HEK293 (cell line): ENCODE results near the gene LRRN4.

ENCODE experiments used
- CTCF ChIA-PET: fragments of 350-600 bp; formaldehyde crosslinking; extraction: SDS; loops from one replicate; lab custom pipeline; 2021; ENCODE audit warnings: antibody characterized with exemption; lab: Yijun Ruan, JAX
- POLR2A ChIA-PET: fragments of 300-600 bp; formaldehyde crosslinking; extraction: SDS; loops from one replicate; lab custom pipeline; 2020; ENCODE audit warnings: antibody characterized with exemption, inconsistent platforms; lab: Yijun Ruan, JAX
- H3K27ac ChIP-seq: fragments of 200-500 bp; sonication (Bioruptor generic); 2 replicates; pipeline ENCODE4 v1.5.1; 2014; ENCODE audit warnings: low read depth, low read length, control low read depth, inconsistent platforms; ENCODE audit errors: extremely low read depth
- H3K36me3 ChIP-seq, 2 experiments: fragments of 200-500 bp in 1 of 2; sonication (Bioruptor generic) in 1 of 2; 1 replicate in 1 of 2; 2 replicates in 1 of 2; pipeline ENCODE4 v1.5.1; 2014 to 2017; ENCODE audit warnings: inconsistent platforms in 2 of 2, low read length in 2 of 2; ENCODE audit not compliant: control insufficient read depth in 2 of 2, insufficient read depth in 1 of 2
- H3K4me1 ChIP-seq: fragments of 200-500 bp; sonication (Bioruptor generic); 2 replicates; pipeline ENCODE4 v1.5.1; 2014; ENCODE audit warnings: mild to moderate bottlenecking, low read length, inconsistent platforms; ENCODE audit not compliant: control insufficient read depth, insufficient read depth
- H3K4me3 ChIP-seq: 2 replicates; pipeline ENCODE4 v1.5.1; 2011; ENCODE audit warnings: low read depth, mild to moderate bottlenecking, control low read depth, low read length, moderate library complexity
- H3K9me3 ChIP-seq: fragments of 200-500 bp; sonication (Bioruptor generic); 2 replicates; pipeline ENCODE4 v1.5.1; 2014; ENCODE audit warnings: low read depth, low read length, inconsistent platforms; ENCODE audit not compliant: control insufficient read depth, insufficient read depth
- GLI4 ChIP-seq: fragments of 450-650 bp; formaldehyde crosslinking; IDR thresholded peaks from 2 replicates; pipeline ENCODE4 v1.5.1; 2016; ENCODE audit warnings: missing biosample characterization, missing genetic modification characterization
- GLIS2 ChIP-seq: fragments of 450-650 bp; formaldehyde crosslinking; IDR thresholded peaks from 2 replicates; pipeline ENCODE4 v1.5.1; 2016; ENCODE audit warnings: missing biosample characterization, missing genetic modification characterization
- HOXD13 ChIP-seq: sonication (generic); formaldehyde crosslinking; IDR thresholded peaks from 2 replicates; pipeline ENCODE4 v1.8.0; 2022; ENCODE audit warnings: missing genetic modification reagents, borderline replicate concordance
- KLF8 ChIP-seq: fragments of 450-650 bp; formaldehyde crosslinking; IDR thresholded peaks from 2 replicates; pipeline ENCODE4 v1.5.1; 2016; ENCODE audit warnings: missing biosample characterization, missing genetic modification characterization
- REPIN1 ChIP-seq: fragments of 450-650 bp; formaldehyde crosslinking; IDR thresholded peaks from 2 replicates; pipeline ENCODE4 v1.5.1; 2017; ENCODE audit warnings: missing biosample characterization, missing genetic modification characterization, low read depth
- SALL2 ChIP-seq: fragments of 450-650 bp; formaldehyde crosslinking; IDR thresholded peaks from 2 replicates; pipeline ENCODE4 v1.5.0; 2017; ENCODE audit warnings: missing biosample characterization, mild to moderate bottlenecking, missing genetic modification characterization, borderline replicate concordance
- SCRT1 ChIP-seq: fragments of 450-650 bp; formaldehyde crosslinking; IDR thresholded peaks from 2 replicates; pipeline ENCODE4 v1.5.1; 2016; ENCODE audit warnings: missing biosample characterization, missing genetic modification characterization, borderline replicate concordance
- SP3 ChIP-seq: fragments of 450-650 bp; formaldehyde crosslinking; IDR thresholded peaks from 2 replicates; pipeline ENCODE4 v1.5.1; 2016; ENCODE audit warnings: missing biosample characterization, missing genetic modification characterization
- SP7 ChIP-seq: fragments of 450-650 bp; formaldehyde crosslinking; IDR thresholded peaks from 2 replicates; pipeline ENCODE4 v1.5.1; 2016; ENCODE audit warnings: missing biosample characterization, missing genetic modification characterization
- YY2 ChIP-seq: fragments of 450-650 bp; formaldehyde crosslinking; IDR thresholded peaks from 2 replicates; pipeline ENCODE4 v1.5.1; 2016; ENCODE audit warnings: missing biosample characterization, missing genetic modification characterization
- ZBTB21 ChIP-seq: fragments of 450-650 bp; formaldehyde crosslinking; IDR thresholded peaks from 2 replicates; pipeline ENCODE4 v1.5.1; 2017; ENCODE audit warnings: missing biosample characterization, missing genetic modification characterization
- ZBTB48 ChIP-seq: fragments of 450-650 bp; formaldehyde crosslinking; IDR thresholded peaks from 2 replicates; pipeline ENCODE4 v1.5.1; 2016; ENCODE audit warnings: missing biosample characterization, missing genetic modification characterization
- ZFP3 ChIP-seq: fragments of 450-650 bp; formaldehyde crosslinking; IDR thresholded peaks from 2 replicates; pipeline ENCODE4 v1.5.1; 2016; ENCODE audit warnings: low read depth, missing biosample characterization, missing genetic modification characterization
- ZFP37 ChIP-seq: fragments of 450-650 bp; formaldehyde crosslinking; IDR thresholded peaks from 2 replicates; pipeline ENCODE4 v1.5.1; 2016; ENCODE audit warnings: missing biosample characterization, missing genetic modification characterization
- ZNF114 ChIP-seq: fragments of 450-650 bp; formaldehyde crosslinking; IDR thresholded peaks from 2 replicates; pipeline ENCODE4 v1.5.0; 2017; ENCODE audit warnings: missing biosample characterization, missing genetic modification characterization
- ZNF132 ChIP-seq: fragments of 450-650 bp; formaldehyde crosslinking; IDR thresholded peaks from 2 replicates; pipeline ENCODE4 v1.5.1; 2017; ENCODE audit warnings: missing biosample characterization, missing genetic modification characterization, borderline replicate concordance
- ZNF146 ChIP-seq: fragments of 450-650 bp; formaldehyde crosslinking; IDR thresholded peaks from 2 replicates; pipeline ENCODE4 v1.5.1; 2016; ENCODE audit warnings: missing biosample characterization, missing genetic modification characterization
- ZNF157 ChIP-seq: fragments of 450-650 bp; formaldehyde crosslinking; IDR thresholded peaks from 2 replicates; pipeline ENCODE4 v1.5.1; 2016; ENCODE audit warnings: missing biosample characterization, missing genetic modification characterization
- ZNF184 ChIP-seq: fragments of 450-650 bp; IDR thresholded peaks from 2 replicates; pipeline ENCODE4 v1.5.1; 2018; ENCODE audit warnings: missing biosample characterization, mild to moderate bottlenecking, missing genetic modification characterization
- ZNF202 ChIP-seq: fragments of 450-650 bp; formaldehyde crosslinking; IDR thresholded peaks from 2 replicates; pipeline ENCODE4 v1.5.1; 2016; ENCODE audit warnings: missing biosample characterization, missing genetic modification characterization, borderline replicate concordance
- ZNF248 ChIP-seq: fragments of 450-650 bp; formaldehyde crosslinking; IDR thresholded peaks from 2 replicates; pipeline ENCODE4 v1.5.1; 2017; ENCODE audit warnings: missing biosample characterization, missing genetic modification characterization
- ZNF292 ChIP-seq: fragments of 450-650 bp; formaldehyde crosslinking; IDR thresholded peaks from 2 replicates; pipeline ENCODE4 v1.5.1; 2016; ENCODE audit warnings: low read depth, missing biosample characterization, missing genetic modification characterization, borderline replicate concordance
- ZNF311 ChIP-seq: fragments of 450-650 bp; formaldehyde crosslinking; IDR thresholded peaks from 2 replicates; pipeline ENCODE4 v1.5.1; 2017; ENCODE audit warnings: missing biosample characterization, missing genetic modification characterization, borderline replicate concordance
- ZNF423 ChIP-seq: fragments of 450-650 bp; formaldehyde crosslinking; IDR thresholded peaks from 2 replicates; pipeline ENCODE4 v1.5.1; 2016; ENCODE audit warnings: missing biosample characterization, missing genetic modification characterization
- ZNF48 ChIP-seq: fragments of 450-650 bp; formaldehyde crosslinking; IDR thresholded peaks from 2 replicates; pipeline ENCODE4 v1.5.1; 2016; ENCODE audit warnings: missing biosample characterization, missing genetic modification characterization
- ZNF514 ChIP-seq: fragments of 450-650 bp; formaldehyde crosslinking; IDR thresholded peaks from 2 replicates; pipeline ENCODE4 v1.5.1; 2016; ENCODE audit warnings: missing biosample characterization, missing genetic modification characterization
- ZNF600 ChIP-seq: fragments of 450-650 bp; formaldehyde crosslinking; IDR thresholded peaks from 2 replicates; pipeline ENCODE4 v1.5.1; 2016; ENCODE audit warnings: missing biosample characterization, missing genetic modification characterization
- ZNF670 ChIP-seq: fragments of 450-650 bp; formaldehyde crosslinking; IDR thresholded peaks from 2 replicates; pipeline ENCODE4 v1.5.1; 2016; ENCODE audit warnings: missing biosample characterization, missing genetic modification characterization, low read depth
- TF ChIP-seq, protein P1 (sequence below): fragments of 450-650 bp; formaldehyde crosslinking; IDR thresholded peaks from 2 replicates; pipeline ENCODE4 v1.5.1; 2016; ENCODE audit warnings: missing biosample characterization, missing genetic modification characterization
- TF ChIP-seq, protein P2 (sequence below): fragments of 450-650 bp; formaldehyde crosslinking; IDR thresholded peaks from 2 replicates; pipeline ENCODE4 v1.5.1; 2016; ENCODE audit warnings: missing biosample characterization, missing genetic modification characterization
- TF ChIP-seq, protein P3 (sequence below): fragments of 450-650 bp; formaldehyde crosslinking; IDR thresholded peaks from 2 replicates; pipeline ENCODE4 v1.5.1; 2016; ENCODE audit warnings: missing biosample characterization, missing genetic modification characterization

LRRN4 gene

DNA sequence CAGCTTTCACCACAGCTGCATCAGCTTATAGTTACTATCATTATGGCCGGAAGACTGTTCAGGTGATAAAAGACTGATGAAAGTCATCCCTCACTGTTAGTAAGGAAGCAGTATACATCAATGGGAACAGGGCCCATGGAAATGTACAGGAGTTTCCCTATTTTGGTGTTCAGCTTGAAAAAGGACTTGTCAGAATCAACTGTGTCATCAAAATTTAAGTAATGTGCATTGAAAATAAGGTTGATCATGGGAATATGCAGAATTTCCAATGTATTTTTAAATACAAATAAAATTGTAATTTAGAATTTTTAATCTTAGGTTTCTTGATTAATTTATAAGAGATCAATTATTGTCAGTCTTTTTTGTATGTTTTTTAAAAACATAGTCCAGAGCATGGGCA is 16.8 kb downstream of the LRRN4 start:
- Histone ChIP-seq H3K9me3 (no peaks in the 10 kb centered on the region), H3K27ac (no peak overlapping the region), H3K4me3 (no peak overlapping the region), H3K36me3 (peaks cover 11 to 86% of the 10 kb centered on the region in 2 experiments), H3K4me1 (no peaks in the 10 kb centered on the region)
- ChIA-PET POLR2A (no interaction called here), CTCF (interaction anchor here (0.7 to 1.0 kb wide), 3 partner anchors 20 to 480 kb away, joined by 3 read pairs; no protein-coding TSS in a partner anchor)
- TF ChIP-seq ZFP3 (tag by site-specific recombination) = no peak
- no peak for TF ChIP-seq SP7 (tag by site-specific recombination)
- no peak for TF ChIP-seq HOXD13 (CRISPR knock-in tag)
- TF ChIP-seq GLI4 (tag by site-specific recombination) = no peak
- no peak for TF ChIP-seq ZBTB48 (tag by site-specific recombination)
- TF ChIP-seq ZNF248 (tag by site-specific recombination) = no peak
- no peak for TF ChIP-seq ZFP37 (tag by site-specific recombination)
- no peak for TF ChIP-seq ZNF146 (tag by site-specific recombination)
- TF ChIP-seq SALL2 (tag by site-specific recombination) = no peak
- no peak for TF ChIP-seq ZNF114 (tag by site-specific recombination)
- TF ChIP-seq ZNF311 (tag by site-specific recombination) = no peak
- TF ChIP-seq ZNF202 (tag by site-specific recombination) = no peak
- no peak for TF ChIP-seq ZNF670 (tag by site-specific recombination)
- TF ChIP-seq, protein P1, sequence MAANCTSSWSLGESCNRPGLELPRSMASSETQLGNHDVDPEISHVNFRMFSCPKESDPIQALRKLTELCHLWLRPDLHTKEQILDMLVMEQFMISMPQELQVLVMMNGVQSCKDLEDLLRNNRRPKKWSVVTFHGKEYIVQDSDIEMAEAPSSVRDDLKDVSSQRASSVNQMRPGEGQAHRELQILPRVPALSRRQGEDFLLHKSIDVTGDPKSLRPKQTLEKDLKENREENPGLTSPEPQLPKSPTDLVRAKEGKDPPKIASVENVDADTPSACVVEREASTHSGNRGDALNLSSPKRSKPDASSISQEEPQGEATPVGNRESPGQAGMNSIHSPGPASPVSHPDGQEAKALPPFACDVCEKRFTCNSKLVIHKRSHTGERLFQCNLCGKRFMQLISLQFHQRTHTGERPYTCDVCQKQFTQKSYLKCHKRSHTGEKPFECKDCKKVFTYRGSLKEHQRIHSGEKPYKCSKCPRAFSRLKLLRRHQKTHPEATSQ = no peak
- TF ChIP-seq ZNF48 (tag by site-specific recombination) = no peak
- TF ChIP-seq ZNF292 (tag by site-specific recombination) = no peak
- TF ChIP-seq ZNF132 (tag by site-specific recombination) = no peak

DNA sequence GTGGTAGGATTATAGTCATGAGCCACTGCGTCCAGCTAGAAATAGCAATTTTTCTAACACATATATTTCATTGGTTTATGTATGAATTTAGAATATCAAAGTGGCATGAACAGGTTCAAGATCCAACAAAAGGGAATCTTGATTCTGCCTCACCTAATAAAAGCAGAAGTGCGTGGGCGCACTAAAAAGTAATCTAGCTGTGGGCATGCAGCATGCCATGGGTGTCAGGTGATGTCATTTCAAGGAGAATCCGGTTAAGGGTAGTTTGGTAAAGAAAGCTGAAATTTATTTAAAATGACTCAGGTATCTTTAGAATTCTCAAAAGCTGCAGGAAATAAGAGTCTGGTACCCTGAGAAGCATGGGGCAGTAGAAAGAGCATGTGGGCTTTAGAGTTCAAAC is 17.6 kb downstream of the LRRN4 start:
- Histone ChIP-seq H3K9me3 (no peaks in the 10 kb centered on the region), H3K4me1 (no peaks in the 10 kb centered on the region)
- TF ChIP-seq ZBTB48 (tag by site-specific recombination) = no peak
- TF ChIP-seq SCRT1 (tag by site-specific recombination) = no peak
- TF ChIP-seq ZNF600 = no peak
- TF ChIP-seq, protein P2, sequence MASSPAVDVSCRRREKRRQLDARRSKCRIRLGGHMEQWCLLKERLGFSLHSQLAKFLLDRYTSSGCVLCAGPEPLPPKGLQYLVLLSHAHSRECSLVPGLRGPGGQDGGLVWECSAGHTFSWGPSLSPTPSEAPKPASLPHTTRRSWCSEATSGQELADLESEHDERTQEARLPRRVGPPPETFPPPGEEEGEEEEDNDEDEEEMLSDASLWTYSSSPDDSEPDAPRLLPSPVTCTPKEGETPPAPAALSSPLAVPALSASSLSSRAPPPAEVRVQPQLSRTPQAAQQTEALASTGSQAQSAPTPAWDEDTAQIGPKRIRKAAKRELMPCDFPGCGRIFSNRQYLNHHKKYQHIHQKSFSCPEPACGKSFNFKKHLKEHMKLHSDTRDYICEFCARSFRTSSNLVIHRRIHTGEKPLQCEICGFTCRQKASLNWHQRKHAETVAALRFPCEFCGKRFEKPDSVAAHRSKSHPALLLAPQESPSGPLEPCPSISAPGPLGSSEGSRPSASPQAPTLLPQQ (tag by site-specific recombination) = no peak
- no peak for TF ChIP-seq ZBTB21 (tag by site-specific recombination)
- TF ChIP-seq ZFP37 (tag by site-specific recombination) = no peak
- no peak for TF ChIP-seq GLIS2 (tag by site-specific recombination)
- no peak for TF ChIP-seq SP7 (tag by site-specific recombination)
- TF ChIP-seq, protein P3, sequence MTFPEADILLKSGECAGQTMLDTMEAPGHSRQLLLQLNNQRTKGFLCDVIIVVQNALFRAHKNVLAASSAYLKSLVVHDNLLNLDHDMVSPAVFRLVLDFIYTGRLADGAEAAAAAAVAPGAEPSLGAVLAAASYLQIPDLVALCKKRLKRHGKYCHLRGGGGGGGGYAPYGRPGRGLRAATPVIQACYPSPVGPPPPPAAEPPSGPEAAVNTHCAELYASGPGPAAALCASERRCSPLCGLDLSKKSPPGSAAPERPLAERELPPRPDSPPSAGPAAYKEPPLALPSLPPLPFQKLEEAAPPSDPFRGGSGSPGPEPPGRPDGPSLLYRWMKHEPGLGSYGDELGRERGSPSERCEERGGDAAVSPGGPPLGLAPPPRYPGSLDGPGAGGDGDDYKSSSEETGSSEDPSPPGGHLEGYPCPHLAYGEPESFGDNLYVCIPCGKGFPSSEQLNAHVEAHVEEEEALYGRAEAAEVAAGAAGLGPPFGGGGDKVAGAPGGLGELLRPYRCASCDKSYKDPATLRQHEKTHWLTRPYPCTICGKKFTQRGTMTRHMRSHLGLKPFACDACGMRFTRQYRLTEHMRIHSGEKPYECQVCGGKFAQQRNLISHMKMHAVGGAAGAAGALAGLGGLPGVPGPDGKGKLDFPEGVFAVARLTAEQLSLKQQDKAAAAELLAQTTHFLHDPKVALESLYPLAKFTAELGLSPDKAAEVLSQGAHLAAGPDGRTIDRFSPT (tag by site-specific recombination) = no peak
- no peak for TF ChIP-seq ZNF423 (tag by site-specific recombination)
- no peak for TF ChIP-seq ZNF514 (tag by site-specific recombination)
- TF ChIP-seq YY2 (tag by site-specific recombination) = no peak
- no peak for TF ChIP-seq SP3 (tag by site-specific recombination)
- no peak for TF ChIP-seq ZNF157 (tag by site-specific recombination)
- TF ChIP-seq KLF8 (tag by site-specific recombination) = no peak
- no peak for TF ChIP-seq ZNF184 (tag by site-specific recombination)
- no peak for TF ChIP-seq REPIN1 (tag by site-specific recombination)
- TF ChIP-seq, all 188 proteins: peak for 0
- H3K4me3 ChIP-seq = no peak overlapping the region
- peaks cover 11 to 82% of the 10 kb centered on the region in 2 experiments for H3K36me3 ChIP-seq
- no peak overlapping the region for H3K27ac ChIP-seq
- CTCF ChIA-PET = interaction anchor here (0.7 to 1.0 kb wide), 2 partner anchors 19 to 479 kb away, joined by 3 read pairs; no protein-coding TSS in a partner anchor
- POLR2A ChIA-PET = no interaction called here
